MM.1S (cell line): ENCODE measurements around the gene DYRK1B.

ENCODE experiments used
- DNase-seq: peaks from one replicate; pipeline ENCODE4 v3.0.0-alpha.2; 2015
- H2AFZ ChIP-seq: fragments of 300-600 bp; sonication (generic); 2 replicates; pipeline ENCODE4 v1.6.0; 2016; ENCODE audit warnings: antibody characterized with exemption, low read length
- H3F3A ChIP-seq: fragments of 300-600 bp; sonication (generic); 2 replicates; pipeline ENCODE4 v1.6.1; 2016; ENCODE audit warnings: mild to moderate bottlenecking, antibody characterized with exemption, low read length, moderate library complexity, mixed read lengths; ENCODE audit not compliant: insufficient read depth
- H3K27ac ChIP-seq: fragments of 300-600 bp; sonication (generic); 2 replicates; pipeline ENCODE4 v1.5.1; 2016; ENCODE audit warnings: mild to moderate bottlenecking, low read length
- H3K27me3 ChIP-seq: fragments of 300-600 bp; sonication (generic); replicated peaks from 2 replicates; pipeline ENCODE4 v1.6.0; 2016; ENCODE audit warnings: low read length; ENCODE audit not compliant: insufficient read depth
- H3K36me3 ChIP-seq: fragments of 300-600 bp; sonication (generic); replicated peaks from 2 replicates; pipeline ENCODE4 v1.6.1; 2016; ENCODE audit warnings: mild to moderate bottlenecking, low read length, mixed read lengths; ENCODE audit not compliant: insufficient read depth
- H3K4me1 ChIP-seq: fragments of 300-600 bp; sonication (generic); 2 replicates; pipeline ENCODE4 v1.6.1; 2016; ENCODE audit warnings: low read length, mixed read lengths
- H3K4me2 ChIP-seq: fragments of 300-600 bp; sonication (generic); 2 replicates; pipeline ENCODE4 v1.6.0; 2016; ENCODE audit warnings: low read depth, low read length
- H3K4me3 ChIP-seq: fragments of 300-600 bp; sonication (generic); 2 replicates; pipeline ENCODE4 v1.5.1; 2016; ENCODE audit warnings: low read length, mixed read lengths
- H3K79me2 ChIP-seq: fragments of 300-600 bp; sonication (generic); 2 replicates; pipeline ENCODE4 v1.6.1; 2016; ENCODE audit warnings: mixed run types, low read length, mixed read lengths
- H3K9ac ChIP-seq: fragments of 300-600 bp; sonication (generic); 2 replicates; pipeline ENCODE4 v1.6.1; 2016; ENCODE audit warnings: low read length, mixed read lengths
- H3K9me2 ChIP-seq: fragments of 300-600 bp; sonication (generic); replicated peaks from 2 replicates; pipeline ENCODE4 v1.6.1; 2016; ENCODE audit warnings: mild to moderate bottlenecking, low read length, mixed read lengths; ENCODE audit not compliant: insufficient read depth
- H3K9me3 ChIP-seq: fragments of 300-600 bp; sonication (generic); replicated peaks from 2 replicates; pipeline ENCODE4 v1.6.1; 2016; ENCODE audit warnings: mild to moderate bottlenecking, low read length, mixed read lengths; ENCODE audit not compliant: insufficient read depth
- H4K20me1 ChIP-seq: fragments of 300-600 bp; sonication (generic); 2 replicates; pipeline ENCODE4 v1.6.1; 2016; ENCODE audit warnings: mild to moderate bottlenecking, low read length, moderate library complexity, mixed read lengths; ENCODE audit not compliant: insufficient read depth
- CTCF ChIP-seq: fragments of 300-600 bp; sonication (generic); IDR thresholded peaks from 2 replicates; pipeline ENCODE4 v1.5.1; 2016; ENCODE audit warnings: antibody characterized with exemption, low read length, mixed read lengths
- EZH2 ChIP-seq: fragments of 300-600 bp; sonication (generic); optimal IDR thresholded peaks from 2 replicates; pipeline ENCODE3; 2017; ENCODE audit warnings: low read depth, mild to moderate bottlenecking, antibody characterized with exemption, low read length, mixed read lengths
- EZH2phosphoT487 ChIP-seq: fragments of 300-600 bp; sonication (generic); IDR thresholded peaks from 2 replicates; pipeline ENCODE4 v1.6.1; 2018; ENCODE audit warnings: antibody characterized with exemption, low read length

DYRK1B gene

GRCh38 chr19:39829702-39830275, 4.2 kb downstream of the DYRK1B start:
- Histone ChIP-seq H2AFZ (no peak overlapping the region), H3K4me2 (no peak overlapping the region), H3K79me2 (peaks cover 6% of the 10 kb centered on the region; the same call in 1 of the 2 replicates), H3K36me3 (no peaks in the 10 kb centered on the region), H3F3A (peaks cover 10% of the 10 kb centered on the region), H3K9me3 (no peaks in the 10 kb centered on the region), H3K27ac (no peak overlapping the region), H4K20me1 (no peaks in the 10 kb centered on the region), H3K4me1 (peaks cover 11% of the 10 kb centered on the region), H3K4me3 (no peak overlapping the region), H3K9me2 (no peaks in the 10 kb centered on the region), H3K27me3 (no peaks in the 10 kb centered on the region), H3K9ac (no peak overlapping the region)
- TF ChIP-seq CTCF (no peak), EZH2 (no peak), EZH2phosphoT487 (no peak)
- no peak for DNase-seq

- Histone ChIP-seq H4K20me1 (no peaks in the 10 kb centered on the region), H3K36me3 (no peaks in the 10 kb centered on the region), H3K4me3 (no peak overlapping the region), H3K27me3 (no peaks in the 10 kb centered on the region), H3K4me2 (no peak overlapping the region), H3K27ac (no peak overlapping the region), H3K79me2 (peaks cover 11% of the 10 kb centered on the region; the same call in 1 of the 2 replicates), H3K9me2 (no peaks in the 10 kb centered on the region), H3K9ac (no peak overlapping the region), H3K9me3 (no peaks in the 10 kb centered on the region), H2AFZ (no peak overlapping the region), H3F3A (0 out of 2 replicates have a peak, but pooled peaks cover 6% of the 10 kb centered on the region), H3K4me1 (peaks cover 13% of the 10 kb centered on the region)
- TF ChIP-seq EZH2phosphoT487: no peak
- no peak for TF ChIP-seq CTCF
- no peak for TF ChIP-seq EZH2
- no peak for DNase-seq
Measured at GRCh38 chr19:39828654-39829032, 5.3 kb downstream of the DYRK1B start.

- H2AFZ ChIP-seq: no peak overlapping the region
- no peaks in the 10 kb centered on the region for H3K9me3 ChIP-seq
- H3K4me3 ChIP-seq: no peak overlapping the region
- no peaks in the 10 kb centered on the region for H3K27me3 ChIP-seq
- no peak overlapping the region for H3K4me2 ChIP-seq
- H3K27ac ChIP-seq: no peak overlapping the region
- no peak for DNase-seq
- no peaks in the 10 kb centered on the region for H3K36me3 ChIP-seq
- peaks cover 13% of the 10 kb centered on the region; the same call in 1 of the 2 replicates for H3K79me2 ChIP-seq
- H4K20me1 ChIP-seq: no peaks in the 10 kb centered on the region
- H3K9me2 ChIP-seq: no peaks in the 10 kb centered on the region
- no peak overlapping the region for H3K9ac ChIP-seq
- TF ChIP-seq EZH2phosphoT487: no peak
- no peak for TF ChIP-seq EZH2
- TF ChIP-seq CTCF: no peak
- H3F3A ChIP-seq: 0 out of 2 replicates have a peak, but pooled peaks cover 6% of the 10 kb centered on the region
- H3K4me1 ChIP-seq: peaks cover 13% of the 10 kb centered on the region
Measured at GRCh38 chr19:39828015-39828653, 5.8 kb downstream of the DYRK1B start.
